Testis (tissue), 2 donors: ENCODE measurements around the gene PALS2.

Experiments used
- CTCF ChIP-seq, 3 experiments: fragments of 450-650 bp in 2 of 3; fragments of 200-600 bp in 1 of 3; sonication (generic) in 1 of 3; IDR thresholded peaks; one replicate each; pipeline ENCODE4 v1.5.1; 2016 to 2019; ENCODE audit warnings: antibody characterized with exemption in 3 of 3, mild to moderate bottlenecking in 2 of 3, moderate library complexity in 1 of 3
- POLR2A ChIP-seq: fragments of 450-650 bp; IDR thresholded peaks from one replicate; pipeline ENCODE4 v1.6.1; 2017; ENCODE audit warnings: antibody characterized with exemption, mild to moderate bottlenecking, moderate library complexity

- no peak for TF ChIP-seq POLR2A
- TF ChIP-seq CTCF (IDR thresholded peaks at IDR 0.05) = no peak
Measured at GRCh38 chr7:24582166-24582565, 8.9 kb downstream of the PALS2 start.
